GM18951 (cell line): ENCODE results near the gene UGT1A9.
"Not testable (repeated sequence)": the region's sequence is repeated elsewhere in the genome, so short reads cannot be mapped to it uniquely, and the experiment has no call there.

ENCODE experiments used
- POLR2A ChIP-seq: IDR thresholded peaks from 4 replicates; pipeline ENCODE4 v1.6.1; 2011; ENCODE audit warnings: mild to moderate bottlenecking; ENCODE audit not compliant: insufficient read length, insufficient read depth; ENCODE audit errors: extremely low read depth
- in situ Hi-C: fragments of 300-500 bp; cut with MboI; formaldehyde crosslinking; loops from one replicate; pipeline ENCODE4 v1.12.0; 2022; ENCODE audit warnings: low sequenced_read_pairs, mixed read lengths, inconsistent platforms; ENCODE audit not compliant: unreplicated experiment

UGT1A9 gene

DNA sequence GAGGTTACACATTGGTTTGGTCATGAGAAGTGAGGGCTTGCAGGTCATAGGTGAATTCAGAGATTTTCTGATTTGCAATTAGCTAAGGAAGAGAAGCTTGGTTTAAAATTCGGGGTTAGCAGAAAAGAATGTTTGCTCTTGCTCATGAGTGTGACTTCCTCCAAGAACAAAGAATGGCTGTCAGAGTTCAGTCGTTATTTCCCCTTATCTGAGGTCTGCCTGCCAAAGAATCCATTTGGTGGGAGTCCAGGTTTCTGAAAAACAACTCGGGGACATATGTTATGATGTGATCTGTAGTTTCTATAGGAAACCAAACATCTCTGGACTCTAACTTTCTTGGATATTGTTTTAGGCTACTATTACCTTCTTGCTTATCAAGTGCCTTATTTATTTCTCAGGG, 17.8 kb downstream of the UGT1A9 start:
- in situ Hi-C loops = no loop called here
- TF ChIP-seq POLR2A = no peak

DNA sequence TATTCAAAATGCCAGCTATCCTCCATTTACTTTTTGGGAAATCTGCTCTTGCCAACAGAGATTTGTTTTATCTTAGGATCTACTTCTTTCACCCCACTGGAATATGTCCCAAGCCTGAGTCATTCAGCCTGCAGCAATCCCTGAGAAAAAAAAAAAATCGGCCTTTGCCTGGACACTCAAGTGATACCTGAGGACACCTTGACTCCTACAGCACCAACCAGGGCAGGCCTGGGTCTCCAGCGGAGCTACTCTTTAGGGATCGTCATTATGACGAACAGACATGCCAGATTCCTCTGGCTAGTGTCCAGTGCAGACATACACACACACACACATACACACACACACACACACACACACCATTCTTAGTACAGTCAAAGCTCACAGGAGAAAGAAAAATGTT, 18.7 kb downstream of the UGT1A9 start:
- in situ Hi-C loops = no loop called here
- no peak for TF ChIP-seq POLR2A

DNA sequence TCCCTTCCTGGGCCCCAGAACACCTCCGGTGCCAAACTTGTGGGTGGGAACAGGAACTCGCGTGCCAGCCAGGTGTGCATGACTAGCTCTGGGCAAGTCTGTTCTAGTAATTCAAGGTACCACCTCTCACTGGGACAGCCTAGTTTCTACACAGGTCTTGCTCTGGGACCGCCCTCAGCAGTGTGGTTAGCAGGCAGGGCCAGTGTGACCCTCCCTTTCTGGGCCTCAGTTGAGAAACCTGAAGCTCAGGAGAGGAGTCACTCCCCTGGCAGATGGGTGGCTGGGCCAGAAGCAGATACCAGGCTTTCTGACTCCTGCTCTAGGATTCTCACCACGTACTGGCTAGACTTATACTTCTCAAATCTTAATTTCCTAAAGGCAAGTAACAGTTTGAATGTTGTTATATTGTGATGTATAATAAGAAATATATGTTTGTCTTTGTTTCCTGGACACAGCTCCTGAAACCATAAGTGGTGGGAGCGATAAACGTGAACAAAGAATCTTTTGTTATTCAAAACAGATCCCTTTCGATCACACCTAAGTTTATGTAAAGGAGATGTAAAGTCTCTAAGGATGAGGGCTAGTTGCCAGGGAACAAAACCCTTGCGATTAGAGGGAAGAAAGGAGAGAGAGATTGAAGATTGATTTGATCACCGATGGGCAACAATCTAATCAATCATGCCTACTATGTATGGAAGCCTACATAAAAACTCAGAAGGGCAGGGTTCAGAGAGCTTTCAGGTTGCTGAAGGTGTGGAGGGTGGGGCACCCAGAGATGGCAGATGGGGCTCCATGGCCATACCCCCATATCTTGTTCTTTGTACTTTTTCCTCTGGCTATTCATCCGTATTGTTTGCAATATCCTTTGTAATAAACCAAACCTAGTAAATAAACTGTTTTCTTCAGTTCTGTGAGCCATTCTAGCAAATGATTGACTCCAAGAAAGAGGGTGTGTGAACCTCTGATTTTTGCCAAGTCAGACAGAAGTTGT, 20.0 kb downstream of the UGT1A9 start:
- in situ Hi-C loops = no loop called here
- TF ChIP-seq POLR2A = no peak

DNA sequence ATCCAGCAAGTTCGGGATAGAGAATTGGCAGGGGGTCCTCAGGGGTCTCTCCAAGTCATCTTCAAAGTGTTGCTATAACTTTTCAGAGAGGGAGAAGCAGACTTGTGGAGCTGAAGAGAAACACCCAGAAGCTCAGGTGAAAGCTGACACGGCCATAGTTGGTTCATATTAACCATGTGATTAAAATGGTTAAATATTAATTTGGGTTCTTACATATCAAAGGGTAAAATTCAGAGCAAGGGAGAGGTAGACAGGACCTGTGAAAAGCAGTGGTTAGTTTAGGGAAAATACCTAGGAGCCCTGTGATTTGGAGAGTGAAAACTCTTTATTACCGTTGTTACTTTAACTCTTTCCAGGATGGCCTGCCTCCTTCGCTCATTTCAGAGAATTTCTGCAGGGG, 20.9 kb downstream of the UGT1A9 start, which contains the start of gene UGT1A6:
Gene UGT1A6 (plus strand): TSS at position 243 of the 400 bp plus-strand sequence. CDS start 115 bp downstream, at position 358.
- no peak for TF ChIP-seq POLR2A

DNA sequence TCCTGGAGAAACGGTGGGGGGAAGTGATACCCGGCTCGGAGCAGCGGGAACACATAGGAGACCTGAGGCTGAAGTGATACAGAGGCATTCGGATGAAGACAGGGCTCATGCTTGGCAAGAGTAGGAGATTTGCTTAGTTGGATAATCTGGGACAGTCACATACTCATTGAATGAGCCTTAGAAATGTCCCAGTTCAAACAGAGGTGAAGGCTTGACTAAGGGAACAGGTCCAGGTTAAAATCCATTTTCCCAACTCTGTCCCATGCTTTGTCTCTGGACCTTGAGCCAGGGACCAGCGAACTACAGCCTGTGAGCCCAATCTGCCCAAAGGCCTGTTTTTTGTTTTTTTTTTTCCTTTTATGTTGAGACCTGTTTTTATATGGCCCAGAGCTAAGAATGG, 22.3 kb downstream of the UGT1A9 start:
- TF ChIP-seq POLR2A = no peak
- in situ Hi-C loops = no loop called here

More for the DNA sequence above, 20.9 kb downstream of the UGT1A9 start, which contains the start of gene UGT1A6:
- in situ Hi-C loops = no loop called here

DNA sequence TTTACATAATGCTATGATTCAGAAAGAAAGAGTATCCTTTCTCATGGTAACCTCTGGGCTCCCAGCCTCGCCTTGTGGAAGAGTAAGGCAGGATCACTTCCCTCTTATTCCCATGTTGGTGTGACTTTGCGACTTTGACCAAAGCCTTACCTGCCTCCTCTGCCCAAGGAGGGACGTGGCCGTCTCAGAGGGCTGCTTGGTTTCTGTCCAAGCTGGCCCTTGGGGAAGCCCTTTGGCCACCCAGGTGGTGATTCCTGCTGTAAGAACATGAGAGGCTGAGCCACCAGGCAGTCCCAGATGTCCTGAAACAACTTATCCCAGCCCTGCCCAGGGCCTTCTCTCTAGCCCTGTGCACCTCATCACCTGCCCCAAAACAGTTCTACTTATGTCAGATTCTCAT, 27.0 kb downstream of the UGT1A9 start:
- in situ Hi-C loops = no loop called here
- TF ChIP-seq POLR2A = no peak

GRCh38 chr2:233699424-233700027, 27.8 kb downstream of the UGT1A9 start:
- no peak for TF ChIP-seq POLR2A
- in situ Hi-C loops = no loop called here

GRCh38 chr2:233700028-233700635, 28.4 kb downstream of the UGT1A9 start:
- in situ Hi-C loops = no loop called here

DNA sequence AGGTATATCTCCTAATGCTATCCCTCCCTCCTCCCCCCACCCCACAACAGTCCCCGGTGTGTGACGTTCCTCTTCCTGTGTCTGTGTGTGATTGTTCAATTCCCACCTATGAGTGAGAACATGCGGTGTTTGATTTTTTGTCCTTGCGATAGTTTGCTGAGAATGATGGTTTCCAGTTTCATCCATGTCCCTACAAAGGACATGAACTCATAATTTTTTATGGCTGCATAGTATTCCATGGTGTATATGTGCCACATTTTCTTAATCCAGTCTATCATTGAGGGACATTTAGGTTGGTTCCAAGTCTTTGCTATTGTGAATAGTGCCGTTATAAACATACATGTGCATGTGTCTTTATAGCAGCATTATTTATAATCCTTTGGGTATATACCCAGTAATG, 29.1 kb downstream of the UGT1A9 start:
- in situ Hi-C loops = not testable (repeated sequence)

More at GRCh38 chr2:233700028-233700635, 28.4 kb downstream of the UGT1A9 start:
- TF ChIP-seq POLR2A = no peak

DNA sequence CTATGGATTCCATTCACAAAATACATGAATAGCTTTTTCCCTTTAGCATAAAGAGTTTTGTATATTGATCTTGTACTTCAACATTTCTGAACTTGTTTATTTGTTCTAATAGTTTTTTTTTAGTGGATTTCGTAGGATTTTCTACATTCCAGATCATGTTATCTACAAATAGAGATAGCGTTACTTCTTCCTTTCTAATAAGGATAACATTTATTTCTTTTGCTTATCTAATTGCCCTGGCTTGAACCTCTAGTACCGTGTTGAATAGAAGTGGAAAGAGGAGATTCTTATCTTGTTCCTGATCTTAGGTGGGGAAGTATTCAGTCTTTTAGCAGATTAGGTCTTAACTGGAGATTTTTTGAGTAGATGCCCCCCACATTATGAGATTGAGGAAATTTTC, 30.5 kb downstream of the UGT1A9 start:
- TF ChIP-seq POLR2A = no peak
- in situ Hi-C loops = no loop called here

DNA sequence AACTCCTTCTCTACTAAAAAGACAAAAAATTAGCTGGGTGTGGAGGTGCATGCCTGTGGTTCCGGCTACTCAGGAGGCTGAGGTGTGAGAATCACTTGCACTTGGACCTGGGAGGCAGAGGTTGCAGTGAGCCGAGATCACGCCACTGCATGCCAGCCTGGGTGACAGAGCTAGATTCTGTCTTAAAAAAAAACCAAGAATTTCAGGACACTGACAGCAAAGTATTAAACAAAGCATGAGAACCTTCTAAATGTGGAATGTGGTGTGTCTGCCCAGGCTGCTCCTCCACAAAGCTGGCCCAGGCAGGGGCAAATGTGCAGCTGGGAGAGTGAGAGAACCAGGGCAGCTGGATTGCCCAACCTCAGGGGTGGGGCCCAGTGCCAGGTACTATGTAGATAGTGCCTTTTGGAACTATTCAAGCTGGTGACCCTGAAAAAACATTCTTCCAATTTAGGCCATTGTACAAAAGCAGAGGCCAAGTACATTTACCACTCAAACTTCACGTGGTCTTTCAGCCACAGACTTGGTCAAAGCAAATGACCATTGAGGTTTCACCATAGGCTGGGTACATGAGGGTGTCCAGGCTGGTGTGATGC, 34.3 kb downstream of the UGT1A9 start:
- in situ Hi-C loops = no loop called here
- TF ChIP-seq POLR2A = no peak

GRCh38 chr2:233706720-233707119, 35.0 kb downstream of the UGT1A9 start:
- TF ChIP-seq POLR2A = no peak
- in situ Hi-C loops = no loop called here
